Measurements from ENCODE around the gene CCDC85C.

The CCDC85C gene

DNA sequence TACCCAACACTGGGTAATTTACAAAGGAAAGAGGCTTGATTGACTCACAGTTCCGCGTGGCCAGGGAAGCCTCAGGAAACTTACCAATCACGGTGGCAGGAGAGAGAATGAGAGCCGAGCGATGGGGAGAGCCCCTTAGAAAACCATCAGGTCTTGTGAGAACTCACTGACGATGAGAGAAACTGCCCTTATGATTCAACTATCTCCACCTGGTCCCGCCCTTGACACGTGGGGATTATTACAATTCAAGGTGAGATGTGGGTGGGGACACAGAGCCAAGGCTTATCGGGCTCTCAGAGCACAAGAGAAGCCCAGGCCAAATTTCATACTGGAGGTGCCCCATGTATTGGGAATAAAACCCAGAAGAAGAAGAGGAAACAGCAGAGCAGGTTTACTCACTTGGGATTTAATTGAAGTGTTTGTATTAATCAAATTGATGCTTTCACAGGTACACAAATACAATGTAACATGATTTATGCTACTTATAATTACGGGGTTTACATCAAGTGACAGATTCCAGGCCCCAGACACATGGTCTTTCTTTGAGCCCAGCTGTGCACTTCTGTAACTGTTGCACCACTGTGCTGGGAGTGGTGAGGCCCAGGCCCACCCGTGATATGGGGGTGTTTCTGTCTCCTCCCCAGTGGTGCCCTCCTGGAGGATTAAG lies 8.2 kb upstream of the CCDC85C start:
- TF ChIP-seq, protein P1, sequence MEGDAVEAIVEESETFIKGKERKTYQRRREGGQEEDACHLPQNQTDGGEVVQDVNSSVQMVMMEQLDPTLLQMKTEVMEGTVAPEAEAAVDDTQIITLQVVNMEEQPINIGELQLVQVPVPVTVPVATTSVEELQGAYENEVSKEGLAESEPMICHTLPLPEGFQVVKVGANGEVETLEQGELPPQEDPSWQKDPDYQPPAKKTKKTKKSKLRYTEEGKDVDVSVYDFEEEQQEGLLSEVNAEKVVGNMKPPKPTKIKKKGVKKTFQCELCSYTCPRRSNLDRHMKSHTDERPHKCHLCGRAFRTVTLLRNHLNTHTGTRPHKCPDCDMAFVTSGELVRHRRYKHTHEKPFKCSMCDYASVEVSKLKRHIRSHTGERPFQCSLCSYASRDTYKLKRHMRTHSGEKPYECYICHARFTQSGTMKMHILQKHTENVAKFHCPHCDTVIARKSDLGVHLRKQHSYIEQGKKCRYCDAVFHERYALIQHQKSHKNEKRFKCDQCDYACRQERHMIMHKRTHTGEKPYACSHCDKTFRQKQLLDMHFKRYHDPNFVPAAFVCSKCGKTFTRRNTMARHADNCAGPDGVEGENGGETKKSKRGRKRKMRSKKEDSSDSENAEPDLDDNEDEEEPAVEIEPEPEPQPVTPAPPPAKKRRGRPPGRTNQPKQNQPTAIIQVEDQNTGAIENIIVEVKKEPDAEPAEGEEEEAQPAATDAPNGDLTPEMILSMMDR (IDR thresholded peaks at IDR 0.05; ENCODE audit: low read depth, low read length), result no peak

DNA sequence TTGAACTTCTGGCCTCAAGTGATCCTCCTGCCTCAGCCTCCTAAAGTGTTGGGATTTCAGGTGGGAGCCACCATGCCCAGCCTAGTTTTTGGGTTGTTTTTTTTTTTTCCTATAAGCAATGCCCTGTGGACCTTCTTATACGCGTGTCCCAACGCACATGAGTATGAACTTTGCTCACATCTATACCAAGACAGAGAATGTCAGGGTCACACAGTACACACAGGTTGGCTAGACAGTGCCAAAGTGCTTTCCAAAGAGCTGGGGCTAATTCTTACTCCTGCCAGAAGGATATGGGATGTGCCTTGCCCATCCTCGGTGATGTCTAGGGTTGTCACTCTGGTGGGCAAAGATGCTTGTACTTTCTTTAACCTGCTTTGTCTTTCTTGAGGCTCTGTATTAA lies 7.6 kb upstream of the CCDC85C start:
- TF ChIP-seq, protein P1 (IDR thresholded peaks at IDR 0.05; ENCODE audit: low read depth, low read length), result no peak
- H3K4me3 ChIP-seq (ENCODE audit: low read depth, low read length), result no peak overlapping the region

More for the DNA sequence above, 8.2 kb upstream of the CCDC85C start:
- H3K4me3 ChIP-seq (ENCODE audit: low read depth, low read length), result no peak overlapping the region

DNA sequence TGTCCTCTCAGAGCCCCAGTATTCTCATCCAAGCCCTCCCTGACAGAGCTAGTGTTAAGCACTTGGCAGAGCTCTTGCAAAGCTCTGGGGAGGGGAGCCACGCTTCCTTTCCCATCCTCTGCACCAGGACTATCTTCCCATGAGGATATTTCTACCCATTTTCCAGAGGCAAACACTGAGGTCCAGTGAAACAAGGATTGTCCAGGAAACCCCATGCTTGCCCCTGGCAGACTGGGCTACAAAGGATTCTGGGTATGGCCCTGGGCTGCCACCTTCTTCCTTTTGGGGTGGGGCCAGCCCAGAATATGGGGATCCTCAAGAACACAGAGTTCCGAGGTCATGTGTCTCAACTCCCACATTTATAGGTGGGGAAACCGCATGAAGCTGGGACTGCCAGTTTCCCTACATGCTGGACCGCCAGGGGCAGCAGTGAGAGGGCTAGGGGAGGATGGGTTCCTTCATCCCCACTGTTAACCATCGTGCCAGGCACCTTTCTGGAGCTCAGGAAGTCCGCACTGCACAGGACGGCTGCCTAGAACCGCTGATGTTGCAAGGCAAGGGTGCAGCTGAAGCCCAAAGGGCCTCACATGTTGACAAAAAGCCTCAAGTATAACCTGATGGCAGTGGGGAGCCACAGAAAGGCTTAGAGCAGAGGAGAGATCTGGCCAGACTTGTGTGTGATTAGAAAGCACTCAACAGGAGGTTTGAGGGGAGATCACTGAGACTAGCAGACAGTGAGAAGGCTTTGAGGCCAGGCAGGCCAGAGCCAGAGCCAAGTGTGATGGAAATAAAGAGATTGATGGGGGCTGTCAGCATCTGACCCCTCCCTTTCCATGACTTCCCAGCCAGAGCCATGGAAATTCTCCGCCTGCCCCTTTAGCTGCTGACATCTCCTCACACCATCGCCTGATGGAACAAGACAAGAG lies 5.5 kb upstream of the CCDC85C start:
- H3K4me3 ChIP-seq (ENCODE audit: low read depth, low read length), result no peak overlapping the region
- TF ChIP-seq, protein P1 (IDR thresholded peaks at IDR 0.05; ENCODE audit: low read depth, low read length), result peak; percentile 47

DNA sequence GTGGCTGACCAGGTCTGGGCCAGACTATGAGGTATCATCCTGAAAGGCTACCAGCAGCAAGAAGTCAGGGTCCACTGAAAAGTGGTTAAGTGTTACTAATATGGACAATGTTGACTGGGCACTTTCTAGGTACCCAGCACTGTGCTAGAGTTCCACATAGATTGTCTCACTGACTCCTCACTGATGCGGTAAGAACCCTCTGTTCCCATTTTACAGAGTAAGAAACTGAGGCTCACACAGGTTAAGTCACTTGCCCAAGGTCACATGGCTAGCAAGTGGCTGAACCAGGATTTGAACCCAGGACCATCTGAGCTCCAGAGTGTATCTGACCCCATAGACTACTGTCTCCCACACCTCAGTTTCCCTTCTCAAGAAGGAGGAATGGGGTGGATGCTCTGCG lies 4.6 kb upstream of the CCDC85C start:
- TF ChIP-seq, protein P1 (IDR thresholded peaks at IDR 0.05; ENCODE audit: low read depth, low read length), result no peak
- H3K4me3 ChIP-seq (ENCODE audit: low read depth, low read length), result no peak overlapping the region

DNA sequence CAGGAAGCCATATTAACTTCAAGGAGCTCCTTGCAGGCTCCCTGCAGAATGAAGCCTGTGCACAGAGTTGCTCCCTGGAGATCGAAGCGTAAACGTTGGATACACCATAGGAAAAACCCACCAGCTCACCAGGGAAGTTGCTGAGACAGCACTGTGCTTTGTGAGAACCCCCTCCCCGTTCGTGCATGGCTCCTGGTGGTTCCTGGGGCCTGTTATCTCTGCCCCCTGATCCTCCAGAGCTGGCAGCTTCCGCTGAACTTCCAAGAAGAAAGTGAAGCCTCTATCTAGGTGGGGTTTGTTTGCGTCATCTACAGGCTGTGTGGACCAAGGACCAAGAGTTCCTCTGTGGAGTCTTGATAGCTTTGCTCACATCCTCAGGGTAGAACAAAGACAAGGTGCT lies 2.4 kb upstream of the CCDC85C start:
- H3K4me3 ChIP-seq (ENCODE audit: low read depth, low read length), result no peak overlapping the region
- TF ChIP-seq, protein P1 (IDR thresholded peaks at IDR 0.05; ENCODE audit: low read depth, low read length), result no peak

DNA sequence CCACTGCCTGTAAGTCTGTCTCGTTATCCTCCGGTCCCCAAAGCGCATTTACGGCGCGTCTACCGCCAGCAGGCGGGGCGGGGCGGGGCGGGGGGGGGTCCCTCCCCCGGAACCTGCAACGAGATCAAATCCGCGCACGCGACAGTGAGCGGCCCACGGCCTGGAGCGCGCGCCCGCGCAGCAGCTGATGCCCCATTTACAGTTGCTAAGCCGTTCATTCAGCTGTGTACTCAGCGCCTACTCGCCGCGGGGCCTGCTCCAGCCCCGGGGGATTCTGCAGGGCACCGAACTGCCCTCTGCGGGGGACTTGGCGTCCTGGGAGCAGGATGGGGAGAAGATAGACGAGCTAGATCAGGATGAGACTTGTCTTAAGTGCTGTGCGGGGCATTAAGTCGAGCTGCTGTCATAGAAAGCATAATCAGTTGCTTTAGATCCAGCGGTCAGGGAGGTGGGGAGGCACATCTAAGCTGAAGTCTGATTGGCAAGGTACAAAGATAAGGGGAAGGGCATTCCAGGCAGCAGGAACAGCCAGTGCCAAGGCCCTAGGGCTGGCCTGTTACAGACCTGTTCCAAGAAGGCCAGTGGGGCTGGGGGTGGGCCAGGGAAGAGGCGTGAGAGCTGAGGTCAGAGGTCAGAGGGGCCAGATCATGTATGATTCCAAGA lies 1.4 kb upstream of the CCDC85C start:
- peak overlapping the region; percentile 67 for H3K4me3 ChIP-seq (ENCODE audit: low read depth, low read length)
- TF ChIP-seq, protein P1 (IDR thresholded peaks at IDR 0.05; ENCODE audit: low read depth, low read length), result no peak
